Middle frontal gyrus (tissue), 1 donor: ENCODE results near the gene WWOX.
"Not testable (repeated sequence)": the region's sequence is repeated elsewhere in the genome, so short reads cannot be mapped to it uniquely, and the experiment has no call there.

Source experiments
- DNase-seq: peaks from one replicate; pipeline ENCODE4 v3.0.0-alpha.2; 2015; ENCODE audit warnings: low spot score; ENCODE audit errors: extremely low spot score

The WWOX gene

GRCh38 chr16:79185711-79186110 lies 1086.3 kb downstream of the WWOX start:
- no peak for DNase-seq

GRCh38 chr16:79186196-79186595 lies 1086.7 kb downstream of the WWOX start:
- DNase-seq, result no peak

GRCh38 chr16:79188115-79188738 lies 1088.8 kb downstream of the WWOX start:
- DNase-seq, result no peak

GRCh38 chr16:79188739-79189122 lies 1089.3 kb downstream of the WWOX start:
- no peak for DNase-seq

- DNase-seq, result no peak
Observed at GRCh38 chr16:79190542-79190941, 1091.1 kb downstream of the WWOX start.

GRCh38 chr16:79191933-79192332 lies 1092.5 kb downstream of the WWOX start:
- DNase-seq, result no peak

GRCh38 chr16:79192904-79193303 lies 1093.5 kb downstream of the WWOX start:
- no peak for DNase-seq

GRCh38 chr16:79194291-79194690 lies 1094.8 kb downstream of the WWOX start:
- DNase-seq, result no peak

GRCh38 chr16:79195938-79196337 lies 1096.5 kb downstream of the WWOX start:
- no peak for DNase-seq

- no peak for DNase-seq
Observed at GRCh38 chr16:79201436-79201835, 1102.0 kb downstream of the WWOX start.

GRCh38 chr16:79202977-79203376 lies 1103.5 kb downstream of the WWOX start:
- no peak for DNase-seq

- no peak for DNase-seq
Observed at GRCh38 chr16:79204486-79204885, 1105.0 kb downstream of the WWOX start.

GRCh38 chr16:79206889-79207288 lies 1107.4 kb downstream of the WWOX start:
- DNase-seq, result no peak

GRCh38 chr16:79209308-79209707 lies 1109.9 kb downstream of the WWOX start:
- no peak for DNase-seq

GRCh38 chr16:79210607-79211006 lies 1111.2 kb downstream of the WWOX start:
- no peak for DNase-seq

- DNase-seq, result no peak
Observed at GRCh38 chr16:79211586-79211985, 1112.1 kb downstream of the WWOX start.

GRCh38 chr16:79212114-79212791 lies 1112.8 kb downstream of the WWOX start:
- no peak for DNase-seq

GRCh38 chr16:79213214-79213613 lies 1113.8 kb downstream of the WWOX start:
- no peak for DNase-seq

GRCh38 chr16:79215289-79215688 lies 1115.8 kb downstream of the WWOX start:
- no peak for DNase-seq

GRCh38 chr16:79217375-79218011 lies 1118.0 kb downstream of the WWOX start:
- DNase-seq, result no peak

GRCh38 chr16:79218351-79218750 lies 1118.9 kb downstream of the WWOX start:
- DNase-seq, result no peak

- DNase-seq, result not testable (repeated sequence)
Observed at GRCh38 chr16:79225994-79226393, 1126.5 kb downstream of the WWOX start.

- DNase-seq, result no peak
Observed at GRCh38 chr16:79229361-79229760, 1129.9 kb downstream of the WWOX start.
